GM21381 (cell line): ENCODE measurements around the gene TREML4.
"Not testable (repeated sequence)": the region's sequence is repeated elsewhere in the genome, so short reads cannot be mapped to it uniquely, and the experiment has no call there.

Experiments used
- ATAC-seq: cut with Tn5 transposase; IDR thresholded peaks from one replicate; pipeline ENCODE4 v1.9.1; 2021; ENCODE audit warnings: mild to moderate bottlenecking, moderate library complexity; ENCODE audit not compliant: unreplicated experiment

TREML4 gene

GRCh38 chr6:41228096-41228495 lies at the start of gene TREML4:
TREML4 (plus strand) TSS chr6:41228349; CDS start chr6:41228428, 79 bp downstream.
- ATAC-seq = no peak

GRCh38 chr6:41179163-41179562 lies 49.0 kb upstream of the TREML4 start:
- no peak for ATAC-seq

- no peak for ATAC-seq
Measured at GRCh38 chr6:41181566-41181965, 46.6 kb upstream of the TREML4 start.

GRCh38 chr6:41182069-41183034 lies 45.8 kb upstream of the TREML4 start:
- ATAC-seq = no peak

- ATAC-seq = no peak
Measured at GRCh38 chr6:41184761-41185160, 43.4 kb upstream of the TREML4 start.

- no peak for ATAC-seq
Measured at GRCh38 chr6:41186031-41186562, 42.1 kb upstream of the TREML4 start.

- no peak for ATAC-seq
Measured at GRCh38 chr6:41187924-41188886, 39.9 kb upstream of the TREML4 start.

GRCh38 chr6:41189046-41189445 lies 39.1 kb upstream of the TREML4 start:
- not testable (repeated sequence) for ATAC-seq

GRCh38 chr6:41189967-41190366 lies 38.2 kb upstream of the TREML4 start:
- ATAC-seq = no peak

GRCh38 chr6:41190791-41191190 lies 37.4 kb upstream of the TREML4 start:
- ATAC-seq = no peak

GRCh38 chr6:41191569-41191968 lies 36.6 kb upstream of the TREML4 start:
- ATAC-seq = no peak

GRCh38 chr6:41193171-41193734 lies 34.9 kb upstream of the TREML4 start:
- no peak for ATAC-seq

GRCh38 chr6:41193884-41194283 lies 34.3 kb upstream of the TREML4 start:
- no peak for ATAC-seq

GRCh38 chr6:41194386-41194785 lies 33.8 kb upstream of the TREML4 start:
- ATAC-seq = no peak

GRCh38 chr6:41197234-41197633 lies 30.9 kb upstream of the TREML4 start:
- ATAC-seq = no peak

- peak; percentile 47 for ATAC-seq
Measured at GRCh38 chr6:41199552-41200246, 28.4 kb upstream of the TREML4 start.

GRCh38 chr6:41200296-41200900 lies 27.8 kb upstream of the TREML4 start:
- peak; percentile 37 for ATAC-seq

- ATAC-seq = no peak
Measured at GRCh38 chr6:41200901-41201763, 27.0 kb upstream of the TREML4 start, which contains the start of gene TREML2. TREML2 (minus strand) TSS chr6:41201149; CDS start chr6:41201008, 141 bp downstream.

GRCh38 chr6:41201764-41202173 lies 26.4 kb upstream of the TREML4 start:
- no peak for ATAC-seq
